HG03439 (cell line): ENCODE data around the gene RASA3.
A peak's percentile ranks its signal among the peaks of the same experiment; 100 is the strongest.
"Not testable (repeated sequence)": the region's sequence is repeated elsewhere in the genome, so short reads cannot be mapped to it uniquely, and the experiment has no call there.

Experiments used
- ATAC-seq: cut with Tn5 transposase; IDR thresholded peaks from one replicate; pipeline ENCODE4 v1.9.1; 2021; ENCODE audit warnings: mild to moderate bottlenecking, moderate library complexity; ENCODE audit not compliant: unreplicated experiment

RASA3 gene

DNA sequence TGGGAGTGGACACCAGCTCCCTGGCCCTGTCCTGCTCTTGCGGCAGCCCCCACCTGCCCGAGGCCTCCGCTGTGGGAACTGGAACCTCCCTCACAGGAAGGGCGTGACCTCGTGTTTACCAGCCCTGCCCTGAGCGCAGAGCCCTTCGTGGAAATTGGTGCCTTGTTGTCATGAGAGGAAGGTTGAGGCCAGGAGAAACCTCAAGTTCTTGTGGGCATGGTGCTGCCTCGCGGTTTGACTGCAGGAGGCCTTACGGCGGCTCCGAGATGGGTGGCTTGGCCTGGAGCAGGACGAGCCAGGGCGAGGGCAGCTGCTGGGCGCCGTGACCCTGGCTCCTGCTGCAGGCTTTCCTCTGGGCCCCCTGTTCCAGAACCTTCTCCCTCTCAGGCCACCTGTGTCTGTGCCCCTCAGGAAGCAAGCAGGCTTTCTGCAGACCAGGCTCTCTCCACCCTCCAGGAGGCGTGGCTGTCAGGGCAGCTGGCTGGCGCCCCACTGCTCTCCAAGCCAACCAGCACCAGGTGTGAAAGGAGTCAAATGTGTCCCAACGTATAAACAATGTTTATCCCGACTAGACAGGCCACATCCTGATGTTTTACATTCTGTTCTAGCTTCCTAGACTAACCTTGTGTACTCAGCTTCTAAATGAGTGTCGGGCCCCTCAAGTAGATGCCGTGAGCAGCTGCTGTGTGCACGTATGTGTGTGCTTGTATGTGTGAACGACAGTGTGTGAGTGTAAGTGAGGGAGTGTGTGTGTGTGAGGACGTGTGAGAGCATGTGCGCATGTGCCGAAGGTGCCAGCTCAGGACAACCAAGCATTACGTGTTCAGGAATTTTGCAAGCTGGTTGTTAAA is 10.4 kb upstream of the RASA3 start:
- no peak for ATAC-seq

DNA sequence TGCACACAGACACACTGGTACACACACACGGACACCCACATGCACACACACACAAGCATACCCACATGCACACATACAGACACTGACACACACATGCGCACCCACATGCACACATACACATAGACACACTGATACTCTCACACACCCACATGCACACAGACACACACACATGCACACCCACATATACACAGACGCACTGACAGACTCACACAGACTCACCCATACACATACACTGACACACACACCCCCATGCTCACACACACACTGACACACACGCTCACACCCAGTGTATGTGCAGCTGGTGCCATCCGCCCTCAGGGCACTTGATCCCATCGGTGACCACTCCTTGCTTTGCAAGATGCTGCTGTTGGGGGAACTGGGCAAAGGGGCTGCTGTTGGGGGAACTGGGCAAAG is 9.7 kb upstream of the RASA3 start:
- no peak for ATAC-seq

DNA sequence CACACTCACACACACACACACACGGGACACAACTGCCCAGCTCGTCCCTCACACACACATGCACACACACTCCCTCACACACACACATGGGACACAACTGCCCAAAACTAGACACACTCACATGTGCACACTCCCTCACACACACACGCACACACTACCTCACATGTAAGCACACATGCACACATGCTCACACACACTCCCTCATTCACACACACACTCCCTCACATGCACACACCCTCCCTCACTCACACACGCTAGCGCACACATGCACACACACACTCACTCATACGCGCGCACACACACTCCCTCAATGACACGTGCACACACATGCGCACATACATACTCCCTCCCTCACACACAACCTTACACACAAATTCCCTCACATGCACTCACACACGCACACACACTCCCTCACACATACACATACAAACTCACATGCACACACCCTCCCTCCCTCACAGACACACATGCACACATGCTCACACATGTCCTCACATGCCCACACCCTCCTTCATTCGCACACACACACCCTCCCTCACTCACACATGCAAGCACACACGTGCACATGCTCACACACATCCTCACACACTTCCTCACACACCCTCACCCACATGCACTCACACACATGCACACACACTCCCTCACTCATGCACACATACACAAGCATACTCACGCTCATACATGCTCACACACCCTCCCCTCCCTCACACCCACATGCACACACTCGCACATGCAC is 9.0 kb upstream of the RASA3 start:
- ATAC-seq, result no peak

DNA sequence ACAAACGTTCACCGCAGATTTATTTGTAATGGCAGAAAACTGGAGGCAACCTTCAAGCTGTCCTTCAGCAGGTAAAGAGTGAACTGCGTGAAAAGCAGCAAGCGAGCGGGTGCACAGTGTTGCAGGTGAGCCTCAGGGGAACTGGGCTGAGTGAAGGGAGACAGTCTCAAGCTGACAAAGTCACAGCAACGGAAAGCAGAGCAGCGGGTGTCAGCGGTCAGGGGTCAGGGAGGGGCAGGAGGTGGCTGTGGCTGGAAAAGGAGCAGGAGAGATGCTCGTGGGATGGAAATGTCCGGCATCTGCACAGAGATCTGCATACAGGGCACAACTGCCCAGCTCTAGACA is 8.5 kb upstream of the RASA3 start:
- no peak for ATAC-seq

DNA sequence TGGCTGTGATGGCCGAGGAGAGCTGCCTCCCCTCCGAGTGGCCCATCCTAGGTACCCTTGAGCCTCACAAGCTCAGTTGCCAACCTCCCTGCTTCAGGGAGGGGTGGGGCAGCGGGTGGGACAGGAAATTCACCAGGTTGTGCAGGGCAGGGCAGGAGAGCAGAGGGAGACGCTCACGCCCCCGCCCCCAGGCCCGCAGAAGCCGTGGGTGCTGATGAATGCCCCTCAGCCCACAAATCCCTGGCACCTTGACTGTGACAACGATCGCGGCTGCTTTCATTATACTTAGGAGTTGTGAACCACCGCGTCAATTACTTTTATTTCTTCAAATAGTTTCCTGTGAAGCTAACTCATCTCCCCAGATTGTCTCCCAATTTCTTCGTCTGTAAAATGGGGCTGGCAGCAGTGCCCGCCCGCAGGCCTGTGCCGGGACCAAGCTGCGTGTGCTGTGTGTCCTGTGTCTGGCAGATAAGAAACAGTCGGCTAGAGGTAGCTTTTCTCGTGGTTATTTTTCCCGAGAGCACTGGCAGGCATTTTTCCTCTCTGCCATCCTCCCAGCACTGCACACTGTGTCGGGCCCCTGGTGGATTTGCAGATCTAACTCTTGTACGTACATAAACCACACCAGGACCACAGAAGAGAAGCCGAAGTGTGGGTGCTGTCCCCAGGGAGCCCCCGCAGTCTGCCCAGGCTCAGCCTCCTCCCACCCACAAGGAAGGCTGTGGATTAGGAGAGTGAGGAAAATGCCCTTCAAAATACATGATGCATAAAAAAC is 7.9 kb upstream of the RASA3 start:
- no peak for ATAC-seq

DNA sequence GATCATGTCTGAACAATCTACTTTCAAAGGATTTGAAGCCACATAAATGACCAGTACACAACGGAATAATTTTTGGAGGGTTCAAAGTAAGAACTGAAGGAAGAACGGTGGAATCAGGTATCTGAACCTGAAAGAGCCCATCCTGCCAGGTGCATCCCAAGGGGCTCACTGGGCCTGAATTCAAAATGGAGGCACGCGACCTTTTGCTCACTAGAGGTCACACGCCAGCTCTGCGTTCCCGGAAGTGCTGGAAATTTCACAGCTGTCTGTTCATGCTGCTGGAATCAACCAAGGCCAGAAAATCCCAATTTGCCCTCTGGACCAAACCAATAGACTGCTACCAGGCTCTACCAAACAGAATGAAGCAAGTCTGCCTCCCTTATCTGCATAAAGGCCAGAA is 4.2 kb upstream of the RASA3 start:
- ATAC-seq, result no peak

DNA sequence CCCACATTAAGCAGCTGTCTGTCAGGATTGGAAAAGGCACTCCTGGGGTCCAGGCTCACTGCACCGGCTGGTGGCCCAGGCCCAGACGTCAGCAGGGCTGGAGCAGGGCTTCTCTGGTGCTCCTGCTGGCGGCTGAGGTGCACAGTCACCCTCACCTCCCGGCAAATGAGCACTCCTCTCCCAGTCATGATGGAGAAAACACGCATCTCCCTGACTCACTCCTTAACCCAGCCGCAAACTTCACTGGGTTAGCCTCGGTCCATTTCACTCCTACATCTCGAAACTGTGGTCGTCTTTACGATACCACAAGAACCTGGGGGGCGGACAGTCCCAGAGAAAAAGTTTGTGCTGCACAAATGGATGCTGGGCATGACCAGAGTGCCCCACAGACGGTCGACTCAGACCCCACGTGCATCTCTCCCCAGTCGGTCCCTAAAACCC is 3.3 kb upstream of the RASA3 start:
- no peak for ATAC-seq

DNA sequence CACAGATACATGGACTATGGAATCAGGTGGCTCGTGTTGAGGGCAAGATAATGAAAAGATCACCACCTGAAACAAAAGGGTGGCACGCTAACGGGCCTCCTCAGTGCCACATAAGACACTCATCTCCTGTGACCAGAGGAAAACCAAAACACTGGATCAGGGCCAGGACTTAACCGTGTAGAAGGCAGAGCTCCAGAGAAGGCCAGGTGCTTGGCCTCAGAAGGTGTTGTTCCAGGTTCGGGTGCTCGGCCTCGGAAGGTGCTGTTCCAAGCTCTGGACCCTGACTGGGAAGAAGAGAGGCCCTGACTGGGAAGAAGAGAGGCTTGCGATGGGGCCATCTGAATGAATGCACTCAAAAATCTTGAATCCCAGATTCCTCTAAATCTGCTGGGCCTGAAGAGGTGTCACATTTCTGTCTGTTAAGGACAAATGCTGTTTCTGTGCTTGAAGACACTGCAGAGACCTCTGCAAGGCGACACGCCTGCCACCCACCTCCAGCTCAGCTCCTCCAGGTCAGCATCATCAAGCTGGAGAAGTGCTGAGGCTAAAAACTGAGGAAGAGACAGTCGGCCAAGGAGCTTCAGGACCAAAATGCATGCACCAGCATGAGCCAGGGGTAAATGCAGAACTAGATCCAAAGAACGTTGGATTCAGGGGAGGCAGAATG is 2.7 kb upstream of the RASA3 start:
- ATAC-seq, result no peak

DNA sequence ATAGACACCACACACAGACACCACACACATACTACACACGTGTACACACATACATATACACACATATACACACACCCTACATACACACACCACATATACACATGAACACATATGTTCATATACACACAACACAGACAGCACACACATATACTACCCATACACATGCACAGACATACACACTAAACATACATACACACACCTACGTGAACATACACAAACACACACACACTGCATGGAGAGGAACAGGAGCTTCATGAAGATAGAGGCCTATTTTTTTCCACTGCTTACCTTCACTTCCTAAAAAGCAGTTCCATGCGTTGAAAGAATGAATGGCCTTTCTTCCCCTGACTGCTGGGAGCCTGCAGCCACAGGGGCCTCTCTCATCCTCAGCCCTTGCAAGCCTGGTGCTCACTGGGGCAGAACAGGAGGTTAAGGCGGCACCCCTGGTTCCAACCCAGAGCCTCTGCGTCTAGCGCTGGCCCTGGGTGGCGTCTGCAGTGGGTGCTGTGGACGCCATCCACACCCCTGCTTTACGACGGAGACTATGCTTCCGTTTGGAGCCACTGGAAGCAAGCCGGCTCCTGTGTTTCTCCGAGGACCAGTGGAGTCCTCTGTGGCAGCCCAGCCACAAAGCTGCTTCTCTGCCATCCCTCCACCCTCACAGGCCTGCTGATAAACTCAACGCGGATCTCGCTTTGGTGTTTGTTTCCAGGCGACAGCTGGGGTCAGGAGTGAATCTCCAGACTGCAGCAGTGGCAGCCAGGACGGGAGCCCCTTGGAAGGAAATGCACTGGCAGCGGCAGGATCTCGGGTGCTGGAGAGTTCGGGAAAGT is 1.9 kb upstream of the RASA3 start:
- ATAC-seq, result no peak

DNA sequence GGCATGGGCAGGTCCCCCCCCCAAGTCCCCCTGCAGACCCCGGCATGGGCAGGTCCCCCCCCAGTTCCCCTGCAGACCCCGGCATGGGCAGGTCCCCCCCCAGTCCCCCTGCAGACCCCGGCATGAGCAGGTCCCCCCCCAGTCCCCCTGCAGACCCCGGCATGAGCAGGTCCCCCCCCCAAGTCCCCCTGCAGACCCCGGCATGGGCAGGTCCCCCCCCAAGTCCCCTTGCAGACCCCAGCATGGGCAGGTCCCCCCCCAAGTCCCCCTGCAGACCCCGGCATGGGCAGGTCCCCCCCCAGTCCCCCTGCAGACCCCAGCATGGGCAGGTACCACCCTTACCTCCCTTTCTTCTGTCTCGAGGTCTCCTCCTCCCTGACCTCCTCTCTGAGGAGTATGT is 1.1 kb upstream of the RASA3 start:
- not testable (repeated sequence) for ATAC-seq

DNA sequence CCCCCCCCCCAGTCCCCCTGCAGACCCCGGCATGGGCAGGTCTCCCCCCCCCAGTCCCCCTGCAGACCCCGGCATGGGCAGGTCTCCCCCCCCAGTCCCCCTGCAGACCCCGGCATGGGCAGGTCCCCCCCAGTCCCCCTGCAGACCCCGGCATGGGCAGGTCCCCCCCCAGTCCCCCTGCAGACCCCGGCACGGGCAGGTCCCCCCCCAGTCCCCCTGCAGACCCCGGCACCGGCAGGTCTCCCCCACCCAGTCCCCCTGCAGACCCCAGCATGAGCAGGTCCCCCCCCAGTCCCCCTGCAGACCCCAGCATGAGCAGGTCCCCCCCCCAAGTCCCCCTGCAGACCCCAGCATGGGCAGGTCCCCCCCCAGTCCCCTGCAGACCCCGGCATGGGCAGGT is 703 bp upstream of the RASA3 start:
- not testable (repeated sequence) for ATAC-seq

DNA sequence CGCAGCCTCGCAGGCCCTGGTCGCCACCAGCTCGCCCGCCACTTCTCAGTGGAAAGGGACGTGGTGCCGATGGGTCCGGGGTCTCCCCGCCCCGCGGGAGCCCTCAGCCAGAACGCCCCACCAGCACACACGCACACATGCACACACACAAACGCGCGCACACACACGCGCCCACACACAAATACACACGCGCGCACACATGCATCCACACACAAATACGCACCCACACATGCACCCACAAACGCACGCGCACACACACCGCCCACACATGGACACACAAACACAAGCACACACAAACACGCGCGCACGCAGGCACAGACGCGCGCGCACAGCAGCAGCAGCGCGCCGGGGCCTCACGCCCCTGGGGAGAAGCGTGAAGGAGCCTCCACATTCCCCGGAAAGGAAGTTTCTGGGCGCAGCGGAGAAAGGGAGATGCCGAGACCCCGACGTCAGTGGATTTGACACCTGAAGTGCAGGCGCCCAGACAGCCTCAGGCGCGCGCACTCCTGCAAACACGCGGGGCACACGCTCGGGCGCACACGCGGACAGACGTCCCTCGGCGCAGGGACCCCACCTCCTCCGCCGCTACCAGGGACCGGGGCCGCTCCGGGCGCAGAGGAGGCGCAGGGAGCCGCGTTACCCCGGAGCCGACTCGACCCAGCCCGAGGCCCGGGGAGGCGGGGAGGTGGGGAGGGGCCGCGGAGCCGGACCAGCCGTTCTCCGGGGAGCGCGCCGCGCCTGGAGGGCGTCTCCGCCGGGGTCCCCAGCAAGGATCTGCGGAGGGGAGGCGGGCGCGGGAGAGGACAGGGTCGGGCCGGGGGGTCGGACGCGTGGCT is 622 bp downstream of the RASA3 start:
- peak; percentile 8 for ATAC-seq

DNA sequence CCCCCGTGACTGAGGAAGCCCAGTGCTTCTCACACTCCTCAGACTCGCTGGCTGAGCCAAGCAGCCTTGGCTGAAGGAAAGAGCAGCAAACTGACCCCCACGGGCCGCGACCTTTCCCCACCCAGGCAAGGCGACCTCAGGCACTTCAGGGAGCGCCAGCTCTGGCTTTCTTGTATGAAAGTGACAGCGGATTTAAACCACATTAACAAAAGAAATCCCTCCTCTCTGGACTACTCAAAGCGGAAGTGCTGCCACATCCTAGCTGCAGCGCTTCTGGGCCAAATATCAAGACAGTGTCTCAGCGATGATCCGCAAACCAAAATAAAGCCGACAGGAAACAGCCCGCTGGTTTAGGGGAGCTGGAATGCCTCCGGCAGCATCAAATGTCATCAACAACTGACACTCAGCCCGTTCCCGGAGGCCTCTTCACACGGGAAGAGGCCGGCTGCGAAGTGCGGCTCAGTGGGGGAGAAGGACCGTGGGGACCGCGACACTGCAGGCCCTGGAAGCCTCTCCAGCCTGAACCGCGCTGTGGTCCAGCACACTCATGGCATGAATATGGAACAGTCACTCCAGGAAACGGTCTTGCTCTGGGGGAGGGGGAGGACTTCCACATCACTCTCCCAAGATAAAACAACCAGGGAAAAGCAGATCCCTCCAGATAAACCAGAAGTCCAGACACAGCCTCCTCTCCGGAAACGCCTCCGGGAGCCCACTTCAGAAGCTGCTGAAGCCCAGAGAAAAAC is 1.4 kb downstream of the RASA3 start:
- ATAC-seq, result no peak

DNA sequence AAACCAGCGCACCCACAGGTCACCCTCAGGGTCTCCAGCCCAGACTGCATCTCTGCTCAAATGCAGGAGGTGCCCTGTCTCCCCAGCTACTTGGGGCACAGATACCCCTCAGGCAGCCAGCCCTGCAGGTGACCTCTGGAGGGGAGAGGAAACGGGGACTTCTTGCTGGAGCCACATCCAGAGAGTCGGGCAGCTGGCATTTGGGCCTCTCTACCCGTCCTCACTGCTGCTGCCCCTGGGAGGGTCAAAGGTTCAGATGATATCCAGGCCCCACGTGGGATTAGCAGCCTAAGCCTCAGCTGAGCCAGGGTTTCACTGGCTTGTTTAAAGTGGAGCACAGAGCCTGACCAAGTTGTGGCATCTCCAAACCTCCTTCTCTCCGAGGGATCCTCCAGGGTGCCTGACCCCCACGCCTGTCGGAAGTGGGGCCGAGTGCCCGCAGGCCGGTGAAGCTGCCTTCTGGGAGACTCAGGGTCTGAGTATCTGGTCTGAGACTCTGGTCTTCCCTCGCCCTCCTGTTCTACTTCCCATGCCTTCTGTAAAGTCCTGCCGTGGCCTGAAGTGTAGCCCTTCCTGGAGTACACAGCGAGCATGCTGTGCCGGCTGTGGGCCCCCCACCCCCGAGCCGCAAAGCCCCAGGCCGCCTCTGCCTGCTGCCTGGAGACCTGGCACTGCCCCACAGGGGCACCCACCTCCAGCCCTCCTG is 2.1 kb downstream of the RASA3 start:
- ATAC-seq, result no peak

DNA sequence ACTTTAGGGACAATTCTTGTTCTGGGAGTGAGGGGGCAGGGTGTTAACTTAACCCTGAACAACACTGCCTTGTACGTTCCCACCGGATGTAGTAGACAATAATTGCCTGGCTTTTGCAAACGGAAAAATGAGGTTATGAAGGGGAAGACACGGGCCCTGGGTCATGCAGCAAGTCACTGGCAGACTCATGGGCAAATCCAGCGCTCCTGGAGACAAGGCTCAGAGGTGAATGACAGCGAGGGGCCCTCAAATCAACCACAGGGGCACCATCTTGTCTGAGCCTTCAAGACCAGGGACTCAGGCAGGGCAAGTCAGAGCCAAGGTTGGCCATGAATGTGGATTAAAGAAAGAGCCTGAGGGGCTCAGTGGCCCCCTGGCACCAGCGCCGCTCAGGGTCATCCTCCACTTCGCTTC is 2.8 kb downstream of the RASA3 start:
- no peak for ATAC-seq

DNA sequence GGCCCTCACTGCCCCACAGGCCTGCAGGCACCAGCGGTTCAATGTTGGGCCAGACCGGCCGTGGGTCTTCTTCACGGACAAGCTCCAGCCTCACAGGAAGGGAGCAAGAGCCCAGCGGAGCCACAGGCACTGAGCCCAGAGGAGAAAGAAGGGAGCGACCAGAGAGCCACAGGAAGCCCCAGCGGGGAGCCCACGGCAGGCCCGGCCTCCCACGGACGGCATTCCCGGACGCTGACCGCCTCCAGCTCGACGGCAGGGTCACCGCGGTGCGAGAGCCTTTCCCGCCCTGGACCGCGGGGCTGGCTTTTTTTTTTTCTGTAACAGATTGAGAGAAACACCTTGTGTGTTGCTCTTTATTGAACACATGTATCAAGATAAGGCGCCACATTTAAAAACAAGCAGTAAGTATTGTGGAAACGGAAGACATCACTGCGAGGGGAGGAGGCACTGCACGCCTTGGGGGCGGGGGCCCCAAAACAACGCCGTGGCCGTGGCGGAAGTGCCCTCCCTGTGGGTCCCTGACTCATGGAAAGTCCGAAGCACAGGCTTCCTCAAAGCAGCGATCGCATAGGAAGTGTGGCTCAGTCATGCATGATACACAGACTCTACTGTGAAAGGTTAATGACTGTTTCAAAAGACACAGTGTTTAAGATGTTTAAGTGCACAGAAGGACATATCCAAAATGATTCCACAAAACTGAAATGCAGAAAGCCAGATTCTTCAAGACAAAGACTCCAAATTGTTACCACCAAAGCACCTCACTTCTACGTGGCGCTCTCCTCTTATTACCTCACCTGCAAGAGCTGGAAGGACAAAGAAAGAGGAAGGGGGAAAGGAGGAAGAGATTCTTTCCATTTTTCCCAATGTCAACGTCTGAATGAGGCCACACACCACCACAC is 3.5 kb downstream of the RASA3 start:
- ATAC-seq, result peak; percentile 62

DNA sequence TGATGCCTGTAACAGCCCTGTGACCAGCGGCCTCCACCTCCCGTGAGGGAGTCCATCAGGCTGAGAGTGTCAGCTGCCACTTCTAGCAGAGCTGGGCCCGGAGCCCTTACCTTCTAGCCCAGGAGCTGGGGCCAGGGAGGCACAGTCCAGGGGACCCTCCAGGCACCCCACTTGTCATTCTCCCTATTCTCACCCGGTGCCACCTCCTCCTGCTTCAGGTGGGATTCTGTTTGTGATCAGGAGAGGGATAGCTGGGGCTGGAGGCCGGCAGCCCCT is 4.1 kb downstream of the RASA3 start:
- ATAC-seq, result no peak
